Non-pigmented ciliary epithelial cell (primary cell): ENCODE data around the gene BOLA2B.
A peak's percentile ranks its signal among the peaks of the same experiment; 100 is the strongest.
"Not testable (repeated sequence)": the region's sequence is repeated elsewhere in the genome, so short reads cannot be mapped to it uniquely, and the experiment has no call there.

Experiments
- DNase-seq: peaks from one replicate; pipeline ENCODE4 v3.0.0-alpha.2; 2010; ENCODE audit warnings: low read depth

The BOLA2B gene

GRCh38 chr16:30184096-30184890 lies 9.2 kb downstream of the BOLA2B start:
- DNase-seq = no peak

- peak; percentile 8 for DNase-seq
Measured at GRCh38 chr16:30183233-30184095, 10.0 kb downstream of the BOLA2B start, which contains the start of gene CORO1A. CORO1A (plus strand) TSS chr16:30183602; CDS start chr16:30185210, 1,608 bp downstream.

DNA sequence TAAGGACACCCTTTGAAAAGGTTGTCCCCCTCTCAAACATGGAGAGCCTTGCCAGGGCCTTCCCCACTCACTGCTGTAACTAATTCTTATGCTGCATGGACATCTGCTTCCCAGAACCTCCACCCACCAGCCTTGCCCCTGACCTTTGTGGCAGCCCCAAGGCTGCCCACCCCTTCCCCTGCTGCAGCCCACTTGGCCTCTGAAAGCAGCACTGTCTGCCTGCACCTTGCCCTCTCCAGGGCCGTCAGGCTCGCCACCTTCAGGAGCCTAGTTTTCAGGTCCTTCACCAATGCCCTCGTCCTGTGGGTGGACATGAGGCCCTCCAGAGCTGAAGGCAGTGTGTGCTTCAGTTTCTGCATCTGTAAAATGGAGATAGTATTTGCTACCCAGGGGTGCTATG lies 12.7 kb downstream of the BOLA2B start:
- DNase-seq = no peak

DNA sequence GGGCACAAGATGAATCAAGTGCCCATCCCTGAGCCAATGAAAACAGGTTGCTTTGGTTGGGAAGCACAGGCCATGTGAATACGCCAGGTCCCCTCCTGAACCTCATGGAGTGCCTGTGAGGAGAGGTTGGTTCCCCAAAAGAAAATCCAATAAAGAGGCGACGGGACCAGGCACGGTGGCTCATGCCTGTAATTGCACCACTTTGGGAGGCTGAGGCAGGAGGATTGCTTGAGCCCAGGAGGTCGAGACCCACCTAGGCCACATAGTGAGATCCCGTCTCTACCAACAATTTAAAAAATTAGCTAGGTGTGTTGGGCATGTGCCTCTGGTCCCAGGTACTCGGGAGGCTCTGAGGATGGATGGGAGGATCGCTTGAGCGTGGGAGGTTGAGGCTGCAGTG lies 13.5 kb downstream of the BOLA2B start:
- DNase-seq = no peak

DNA sequence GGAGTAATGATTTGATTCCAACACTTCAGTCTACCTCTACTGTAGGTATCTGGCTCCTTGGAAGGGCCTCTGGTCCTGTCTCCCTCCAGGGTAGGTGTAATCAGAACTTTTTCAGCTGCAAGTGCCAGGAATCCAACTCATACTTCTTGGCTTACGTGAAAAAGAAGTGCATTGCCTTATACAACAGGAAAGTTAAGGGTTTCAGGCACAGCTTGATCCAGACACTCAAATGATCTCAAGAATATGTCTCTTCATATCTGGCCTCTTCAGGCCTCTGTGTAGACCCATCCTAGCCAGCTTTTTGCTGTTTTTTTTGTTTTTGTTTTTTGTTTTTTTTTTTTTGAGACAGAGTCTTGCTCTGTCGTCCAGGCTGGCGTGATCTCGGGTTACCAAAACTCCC lies 14.3 kb downstream of the BOLA2B start:
- no peak for DNase-seq

GRCh38 chr16:30176876-30177275 lies 16.6 kb downstream of the BOLA2B start:
- DNase-seq = not testable (repeated sequence)

DNA sequence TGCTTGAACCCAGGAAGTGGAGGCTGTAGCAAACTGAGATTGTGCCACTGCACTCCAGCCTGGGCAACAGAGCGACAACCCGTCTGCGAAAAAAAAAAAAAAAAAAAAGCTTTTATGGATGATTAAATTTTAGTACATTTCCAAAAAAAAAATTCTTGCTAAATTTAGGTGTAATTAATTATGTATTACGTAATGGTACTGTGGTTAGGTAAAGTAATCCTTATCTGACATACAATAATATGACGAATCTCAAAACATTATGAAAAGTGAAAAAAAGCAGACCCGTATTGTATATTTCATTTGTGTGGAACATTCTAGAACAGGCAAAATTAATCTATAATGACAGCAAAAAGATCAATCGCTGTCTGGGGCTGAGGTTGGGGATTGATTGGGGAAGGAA lies 20.4 kb downstream of the BOLA2B start:
- no peak for DNase-seq

GRCh38 chr16:30170145-30170544 lies 23.3 kb downstream of the BOLA2B start:
- not testable (repeated sequence) for DNase-seq

GRCh38 chr16:30169416-30169815 lies 24.1 kb downstream of the BOLA2B start:
- DNase-seq = not testable (repeated sequence)

DNA sequence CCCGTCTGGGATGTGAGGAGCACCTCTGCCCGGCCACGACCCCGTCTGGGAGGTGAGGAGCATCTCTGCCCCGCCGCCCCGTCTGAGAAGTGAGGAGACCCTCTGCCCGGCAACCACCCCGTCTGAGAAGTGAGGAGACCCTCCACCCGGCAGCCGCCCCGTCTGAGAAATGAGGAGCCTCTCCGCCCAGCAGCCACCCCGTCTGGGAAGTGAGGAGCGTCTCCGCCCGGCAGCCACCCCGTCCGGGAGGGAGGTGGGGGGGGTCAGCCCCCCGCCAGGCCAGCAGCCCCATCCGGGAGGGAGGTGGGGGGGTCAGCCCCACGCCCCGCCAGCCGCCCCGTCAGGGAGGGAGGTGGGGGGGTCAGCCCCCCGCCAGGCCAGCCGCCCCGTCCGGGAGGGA lies 24.7 kb downstream of the BOLA2B start:
- not testable (repeated sequence) for DNase-seq

GRCh38 chr16:30166202-30166902 lies 27.1 kb downstream of the BOLA2B start:
- no peak for DNase-seq

GRCh38 chr16:30163538-30163937 lies 29.9 kb downstream of the BOLA2B start:
- no peak for DNase-seq

DNA sequence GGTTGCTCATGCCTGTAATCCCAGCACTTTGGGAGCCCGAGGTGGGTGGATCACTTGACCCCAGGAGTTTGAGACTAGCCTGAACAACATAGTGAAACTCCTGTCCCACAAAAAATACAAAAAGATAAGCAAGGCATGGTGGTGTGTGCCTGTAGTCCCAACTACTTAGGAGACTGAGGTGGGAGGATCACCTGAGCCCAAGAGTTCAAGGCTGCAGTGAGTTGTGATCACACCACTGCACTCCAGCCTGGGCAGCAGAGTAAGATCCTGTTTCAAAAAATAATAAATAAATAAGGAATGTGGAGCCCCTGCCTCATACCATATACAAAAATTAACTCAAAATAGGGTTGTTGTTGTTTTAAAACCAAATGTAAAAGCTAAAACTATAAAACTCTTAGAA lies 36.3 kb downstream of the BOLA2B start:
- no peak for DNase-seq

DNA sequence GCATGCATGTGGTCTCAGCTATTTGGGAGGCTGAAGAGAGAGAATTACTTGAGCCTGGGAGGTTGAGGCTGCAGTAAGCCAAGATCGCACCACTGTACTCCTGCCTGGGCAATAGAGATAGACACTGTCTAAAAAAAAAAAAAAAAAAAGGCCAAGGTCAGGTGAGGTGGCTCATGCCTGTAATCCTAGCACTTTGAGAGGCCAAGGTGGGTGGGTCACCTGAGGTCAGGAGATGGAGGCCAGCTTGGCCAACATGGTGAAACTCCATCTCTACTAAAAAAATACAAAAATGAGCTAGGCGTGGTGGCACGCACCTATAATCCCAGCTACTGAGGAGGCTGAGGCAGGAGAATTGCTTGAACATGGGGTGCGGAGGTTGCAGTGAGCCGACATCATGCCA lies 38.3 kb downstream of the BOLA2B start:
- DNase-seq = no peak

- DNase-seq = no peak
Measured at GRCh38 chr16:30152517-30152916, 40.9 kb downstream of the BOLA2B start.

- no peak for DNase-seq
Measured at GRCh38 chr16:30151091-30151490, 42.4 kb downstream of the BOLA2B start.

DNA sequence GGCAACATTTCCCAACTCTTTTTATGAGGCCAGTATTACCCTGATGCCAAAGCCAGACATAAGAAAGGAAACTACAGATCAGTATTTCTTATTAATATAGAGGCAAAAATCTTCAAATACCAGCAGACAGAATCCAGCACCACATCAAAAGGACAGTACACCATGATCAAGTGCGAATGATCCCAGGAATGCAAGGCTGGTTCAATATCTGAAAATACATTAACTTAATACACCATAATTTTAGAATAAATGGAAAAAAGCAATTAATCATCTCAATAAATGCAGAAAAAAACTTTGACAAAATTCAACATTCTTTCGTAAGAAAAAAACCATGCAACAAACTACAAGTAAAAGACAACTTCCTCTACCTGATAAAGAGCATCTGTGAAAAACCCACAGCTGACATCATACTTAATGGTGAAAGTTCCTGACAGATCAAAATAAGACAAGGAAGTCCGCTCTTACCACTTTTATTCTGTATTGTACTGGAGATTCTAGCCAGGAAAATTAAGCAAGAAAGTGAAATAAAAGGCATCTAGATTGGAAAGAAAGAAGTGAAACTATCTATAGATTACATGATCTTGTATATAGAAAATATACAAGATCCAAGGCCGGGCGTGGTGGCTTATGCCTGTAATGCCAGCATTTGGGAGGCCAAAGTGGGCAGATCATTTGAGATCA lies 44.1 kb downstream of the BOLA2B start:
- no peak for DNase-seq

DNA sequence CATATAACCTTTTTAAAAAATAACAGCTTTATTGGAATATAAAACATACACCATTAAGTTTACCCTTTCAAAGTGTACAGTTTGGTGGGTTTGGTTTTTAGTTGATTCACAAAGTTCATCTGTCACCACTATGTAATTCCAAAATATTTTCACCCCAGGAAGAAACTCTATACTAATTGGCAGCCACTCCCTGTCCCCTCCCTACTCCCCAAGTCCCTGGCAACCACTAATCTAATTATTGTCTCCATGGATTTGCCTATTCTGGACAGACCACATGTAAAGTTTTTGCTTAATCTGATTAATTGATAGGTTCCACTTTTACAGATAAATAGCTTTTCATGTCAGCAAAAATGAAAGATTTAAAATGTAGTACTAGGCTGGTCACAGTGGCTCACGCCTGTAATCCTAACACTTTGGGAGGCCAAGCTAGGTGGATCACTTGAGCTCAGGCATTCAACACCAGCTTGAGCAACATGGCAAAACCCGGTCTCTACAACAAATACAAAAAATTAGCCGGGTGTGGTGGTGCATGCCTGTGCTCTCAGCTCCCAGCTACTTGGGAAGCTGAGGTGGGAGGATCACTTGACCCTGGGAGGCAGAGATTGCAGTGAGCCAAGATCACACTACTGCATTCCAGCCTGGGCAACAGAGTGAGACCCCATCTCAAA lies 45.5 kb downstream of the BOLA2B start:
- no peak for DNase-seq

- DNase-seq = no peak
Measured at GRCh38 chr16:30145657-30146056, 47.8 kb downstream of the BOLA2B start.

- no peak for DNase-seq
Measured at GRCh38 chr16:30144917-30145316, 48.5 kb downstream of the BOLA2B start.

DNA sequence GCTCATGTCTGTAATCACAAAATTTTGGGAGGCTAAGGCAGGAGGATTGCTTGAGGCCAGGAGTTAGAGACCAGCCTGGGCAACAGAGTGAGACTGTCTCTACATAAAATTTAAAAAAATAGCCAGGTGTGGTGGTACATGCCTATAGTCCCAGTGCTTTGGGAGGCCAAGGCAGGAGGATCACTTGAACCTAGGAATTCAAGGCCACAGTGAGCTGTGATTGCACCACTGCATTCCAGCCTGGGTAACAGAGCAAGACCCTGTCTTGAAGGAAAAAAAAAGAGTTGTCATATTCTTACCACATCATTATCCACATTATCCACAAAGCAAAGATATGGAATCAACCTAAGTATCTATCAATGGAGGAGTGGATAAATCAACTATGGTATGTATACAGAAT lies 49.4 kb downstream of the BOLA2B start:
- DNase-seq = no peak
